COLO668 (cell line): ENCODE data around the gene CD300A.

Experiments
- DNase-seq: peaks from one replicate; lab custom pipeline; 2025; ENCODE audit not compliant: unreplicated experiment; lab: John Stamatoyannopoulos, UW

The CD300A gene

DNA sequence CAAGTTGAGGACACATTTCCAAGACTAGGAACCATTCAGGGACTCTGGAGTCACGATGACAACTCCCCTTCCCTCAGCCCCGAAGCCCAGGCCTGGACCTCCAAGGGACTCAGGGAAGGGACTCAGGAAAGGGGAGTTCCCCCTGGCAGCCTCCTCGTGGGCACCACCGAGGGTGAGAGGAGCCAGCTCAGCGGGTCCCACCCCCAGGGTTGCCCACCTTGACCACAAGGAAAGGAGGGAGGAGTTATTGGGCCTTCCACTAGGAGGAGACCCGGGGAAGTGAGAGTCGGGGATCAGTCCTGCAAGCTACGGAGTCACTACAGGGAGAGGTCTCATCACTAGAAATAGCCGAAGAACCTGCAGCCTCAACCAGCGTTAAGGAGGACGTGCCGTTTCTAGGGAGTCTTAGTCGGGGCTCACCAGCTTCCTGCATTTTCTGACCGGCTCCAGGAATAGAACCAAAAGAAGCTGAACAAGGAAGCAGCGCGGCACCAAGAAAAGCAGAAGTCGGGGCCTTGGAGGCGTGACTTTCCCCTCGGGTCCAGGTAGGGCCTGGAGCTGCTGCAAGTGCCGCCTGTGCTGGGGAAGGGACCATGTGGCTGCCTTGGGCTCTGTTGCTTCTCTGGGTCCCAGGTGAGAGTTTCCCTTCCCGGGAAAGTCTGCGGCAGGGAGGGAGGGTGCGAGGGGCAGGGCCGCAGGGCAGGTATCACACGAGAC lies at the start of gene CD300A:
TSS of gene CD300A (plus strand) at position 524 of the 717 bp plus-strand sequence. CDS start at position 594, 70 bp downstream.
- no peak for DNase-seq

DNA sequence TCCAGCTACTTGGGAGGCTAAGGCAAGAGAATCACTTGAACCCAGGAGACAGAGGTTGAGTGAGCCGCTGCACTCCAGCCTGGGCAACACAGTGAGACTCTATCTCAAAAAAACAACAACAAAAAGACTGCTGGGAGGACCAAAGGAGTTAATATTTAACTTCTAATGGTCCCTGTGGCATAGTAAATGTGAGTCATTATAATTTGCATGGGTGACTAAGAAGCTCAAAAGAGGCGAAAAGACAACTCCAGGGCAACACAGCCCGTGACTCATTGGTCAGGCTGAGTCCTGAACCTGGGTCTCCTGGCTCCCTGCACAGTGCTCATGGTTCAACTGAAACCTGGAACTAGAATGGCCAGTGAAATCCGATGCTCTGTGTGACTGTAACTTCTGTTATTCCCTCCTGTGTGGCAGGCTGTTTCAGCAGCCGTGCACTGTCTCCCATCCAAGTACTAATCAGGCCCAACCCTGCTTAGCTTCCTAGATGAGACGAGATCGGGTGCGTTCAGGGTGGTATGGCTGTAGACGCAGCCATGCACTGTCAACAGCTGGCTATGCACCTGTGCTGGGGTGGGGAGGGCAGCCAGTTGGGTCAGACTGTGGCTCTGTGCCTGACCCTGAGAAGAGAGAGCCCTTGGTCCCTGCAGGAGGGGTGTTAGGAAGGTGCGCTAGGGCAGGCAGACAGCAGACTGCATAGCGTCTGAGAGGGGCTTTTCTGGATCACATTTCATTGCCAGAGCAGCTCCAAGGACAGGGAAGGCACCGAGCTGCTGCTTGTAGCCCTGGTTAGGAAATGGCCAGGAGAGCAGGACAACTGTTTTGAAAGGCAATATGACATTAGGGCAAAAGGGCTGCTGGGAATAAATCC lies 49.0 kb upstream of the CD300A start:
- peak; percentile 22 for DNase-seq

DNA sequence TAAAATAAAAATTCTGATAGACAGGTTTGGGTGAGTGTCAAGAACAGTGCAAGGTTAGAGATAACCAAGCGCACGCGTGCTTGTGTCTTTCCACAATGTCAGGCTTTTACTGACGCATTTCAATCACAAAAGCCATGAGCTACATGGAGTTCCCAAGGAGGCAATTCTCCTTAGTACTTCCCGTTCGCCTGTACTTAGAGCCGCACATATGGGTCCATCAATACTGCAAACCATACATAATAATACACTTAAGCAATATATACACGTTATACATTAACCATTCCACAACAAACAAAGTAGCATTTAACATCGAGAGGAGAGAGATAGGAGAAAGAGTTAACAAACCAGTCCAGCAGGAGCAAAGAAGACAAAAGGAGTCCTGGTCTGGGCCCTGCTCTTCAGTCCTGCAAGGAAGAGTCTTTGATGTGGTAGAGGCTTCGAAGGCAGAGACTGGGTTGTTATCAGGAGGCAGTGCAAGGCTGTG lies 46.5 kb upstream of the CD300A start:
- no peak for DNase-seq

DNA sequence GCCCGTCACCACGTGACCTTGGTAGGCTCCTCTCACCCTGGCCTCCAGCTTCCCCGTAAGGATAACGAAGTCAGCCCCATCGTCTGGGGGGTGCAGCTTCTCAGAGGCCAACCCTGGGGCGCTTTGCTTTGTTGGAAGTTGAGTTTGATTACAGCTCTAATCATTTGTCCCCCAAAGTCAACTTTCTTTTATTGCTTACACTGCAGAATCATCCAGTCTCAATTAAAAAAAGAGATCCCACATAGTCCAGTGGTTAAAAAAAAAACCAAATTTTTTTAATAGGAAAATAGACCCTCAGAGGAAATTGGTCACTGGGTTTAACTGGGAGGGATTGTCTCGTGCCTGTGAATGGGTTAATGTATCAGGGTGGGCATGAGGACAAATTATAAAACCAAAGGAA lies 42.3 kb upstream of the CD300A start:
- DNase-seq = no peak

DNA sequence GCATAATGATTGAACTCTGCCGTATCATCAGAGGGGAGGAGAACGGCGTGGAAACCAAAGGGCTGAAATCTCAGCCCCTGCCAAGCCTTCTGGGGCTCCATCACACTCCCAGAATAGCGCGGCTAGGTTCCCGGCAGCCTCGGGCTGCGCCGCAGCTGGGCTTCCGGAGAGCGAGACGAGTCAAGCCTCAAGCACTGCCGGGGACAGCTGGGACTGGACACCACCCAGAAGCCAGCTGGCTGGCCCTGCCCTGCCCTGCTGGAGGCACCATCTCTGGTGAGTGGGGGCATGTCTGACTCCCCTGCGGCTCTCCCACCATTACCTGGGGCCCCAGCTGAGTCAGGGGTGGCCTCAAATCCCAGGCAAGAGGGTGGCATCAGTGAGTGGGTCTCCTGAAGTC lies 41.8 kb upstream of the CD300A start:
- DNase-seq = no peak

DNA sequence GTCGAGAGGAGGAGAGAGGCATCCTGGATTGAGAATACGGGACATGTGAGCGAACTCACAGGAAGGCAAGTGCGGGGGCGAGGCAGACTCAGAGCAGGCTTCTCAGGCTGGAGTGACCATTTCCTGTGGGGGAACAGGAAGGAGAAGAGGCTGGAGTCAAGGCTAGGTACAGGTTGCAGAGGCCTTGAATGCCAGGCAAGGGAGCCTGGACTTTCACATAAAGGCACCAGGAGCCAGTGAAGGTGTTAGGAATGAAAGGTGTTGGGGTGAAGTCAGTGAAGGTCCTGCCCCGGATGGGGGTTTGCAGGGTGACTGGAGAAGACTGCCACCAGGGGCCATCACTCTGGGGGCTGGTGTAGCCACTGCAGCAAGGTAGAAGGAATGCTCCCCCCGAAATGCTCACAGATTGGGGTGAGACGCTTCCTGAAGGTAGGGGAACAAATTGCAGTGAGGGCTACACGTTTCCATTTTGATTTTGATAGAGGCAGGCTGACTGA lies 39.8 kb upstream of the CD300A start:
- no peak for DNase-seq

DNA sequence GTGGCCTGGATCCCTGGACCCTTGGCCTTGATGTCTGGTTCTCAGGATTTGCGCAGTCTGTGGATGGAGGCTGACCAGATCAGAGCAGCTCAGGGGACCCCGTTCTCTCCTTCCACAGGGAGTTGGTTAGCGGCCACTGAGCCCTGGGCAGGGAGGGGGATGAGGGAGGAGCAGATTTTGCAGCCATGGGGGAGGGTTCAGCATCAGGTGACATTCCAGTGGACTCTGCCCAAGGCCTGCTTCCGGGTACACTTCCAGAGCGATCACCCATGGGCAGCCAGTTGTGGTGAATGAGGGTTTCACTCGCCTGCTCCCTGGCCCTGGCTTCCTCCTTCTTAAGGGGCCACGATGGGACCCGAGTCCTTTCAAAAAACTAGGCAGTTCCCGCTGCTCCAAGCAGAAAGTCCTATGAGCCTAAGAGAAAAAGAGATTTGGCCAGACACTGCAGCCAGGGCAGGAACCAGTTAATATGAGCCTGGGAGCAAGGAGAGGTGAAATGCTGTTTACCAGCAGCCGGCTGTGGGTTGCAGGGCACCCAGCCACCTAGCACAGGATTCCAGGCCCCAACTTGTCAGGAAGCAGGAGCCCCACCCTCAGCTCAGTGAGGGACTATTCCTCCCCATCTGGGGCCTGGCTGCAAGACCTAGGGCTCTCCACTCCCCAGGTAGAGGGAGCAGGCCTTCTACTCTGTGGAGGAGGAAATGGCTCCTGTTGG lies 39.2 kb upstream of the CD300A start:
- DNase-seq = peak; percentile 48

DNA sequence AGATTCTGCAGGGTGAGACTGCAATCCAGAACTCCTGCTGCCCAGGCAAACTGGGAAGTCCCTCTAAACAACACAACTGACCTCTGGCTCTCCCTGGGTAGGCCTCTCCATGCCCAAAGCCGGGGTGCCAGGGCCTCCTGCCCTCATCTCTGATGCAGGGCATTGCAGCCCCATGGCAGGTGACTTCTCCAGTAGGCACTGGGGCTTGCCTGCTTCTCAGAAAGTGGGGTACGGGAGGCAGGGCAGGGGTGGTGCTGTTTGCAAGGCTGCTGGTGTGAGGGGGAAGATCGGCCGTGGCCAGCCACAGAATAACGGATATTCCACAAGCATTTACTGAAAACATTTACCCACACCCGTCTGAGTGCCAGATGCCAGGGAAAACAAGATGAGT lies 38.7 kb upstream of the CD300A start:
- DNase-seq = no peak

DNA sequence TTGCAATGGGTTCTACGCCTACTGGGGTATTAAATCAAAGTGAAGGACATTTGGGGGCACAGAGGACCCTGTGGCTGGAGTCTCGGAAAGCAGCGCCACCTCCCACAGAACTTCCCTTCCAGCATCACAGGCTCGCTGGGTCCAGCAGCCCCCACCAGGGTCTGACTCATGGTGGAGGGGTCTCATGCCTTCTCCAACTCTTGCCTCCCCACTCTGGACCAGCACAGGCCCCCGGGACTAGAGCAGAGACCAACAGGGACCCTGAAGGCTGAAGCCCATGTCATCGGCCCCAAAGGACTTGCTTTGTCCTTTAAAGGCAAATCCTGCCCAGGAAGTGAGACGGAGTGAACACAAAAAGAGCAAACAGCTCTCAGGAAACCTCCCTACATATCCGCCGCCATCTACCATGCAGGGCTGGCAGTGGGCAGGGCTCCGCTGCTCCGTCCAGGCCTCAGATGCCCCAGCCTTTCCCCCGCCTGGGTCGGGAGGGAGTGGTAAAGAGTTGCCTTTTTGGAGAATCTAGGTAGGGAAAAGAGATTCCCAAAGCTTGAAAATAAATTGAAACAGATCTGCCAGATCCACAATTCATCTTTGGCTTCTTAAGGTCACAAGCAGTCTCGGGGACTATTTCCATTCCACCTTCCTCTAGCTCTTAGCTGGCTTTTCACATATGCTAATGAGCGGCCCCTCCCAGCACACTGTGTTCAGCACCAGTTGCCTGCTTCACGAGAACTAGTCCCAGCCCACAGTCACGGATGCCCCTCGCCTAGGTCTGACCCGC lies 36.6 kb upstream of the CD300A start:
- peak; percentile 40 for DNase-seq

DNA sequence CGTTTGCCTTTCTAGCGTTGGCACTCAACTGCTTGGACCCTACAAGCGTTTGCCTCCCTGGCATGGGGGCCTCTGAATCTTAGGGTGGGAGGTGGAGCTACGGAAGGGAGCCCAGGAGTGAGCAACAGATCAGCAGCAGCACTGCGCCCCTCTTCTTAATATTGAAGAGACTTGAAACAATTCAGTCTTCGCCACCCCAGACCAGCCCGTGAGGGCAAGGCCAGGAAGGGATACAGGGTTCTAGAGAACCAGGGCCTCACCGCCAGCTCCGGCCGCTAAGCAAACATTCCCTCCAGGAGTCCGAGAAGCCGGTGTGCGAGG lies 36.1 kb upstream of the CD300A start:
- no peak for DNase-seq

DNA sequence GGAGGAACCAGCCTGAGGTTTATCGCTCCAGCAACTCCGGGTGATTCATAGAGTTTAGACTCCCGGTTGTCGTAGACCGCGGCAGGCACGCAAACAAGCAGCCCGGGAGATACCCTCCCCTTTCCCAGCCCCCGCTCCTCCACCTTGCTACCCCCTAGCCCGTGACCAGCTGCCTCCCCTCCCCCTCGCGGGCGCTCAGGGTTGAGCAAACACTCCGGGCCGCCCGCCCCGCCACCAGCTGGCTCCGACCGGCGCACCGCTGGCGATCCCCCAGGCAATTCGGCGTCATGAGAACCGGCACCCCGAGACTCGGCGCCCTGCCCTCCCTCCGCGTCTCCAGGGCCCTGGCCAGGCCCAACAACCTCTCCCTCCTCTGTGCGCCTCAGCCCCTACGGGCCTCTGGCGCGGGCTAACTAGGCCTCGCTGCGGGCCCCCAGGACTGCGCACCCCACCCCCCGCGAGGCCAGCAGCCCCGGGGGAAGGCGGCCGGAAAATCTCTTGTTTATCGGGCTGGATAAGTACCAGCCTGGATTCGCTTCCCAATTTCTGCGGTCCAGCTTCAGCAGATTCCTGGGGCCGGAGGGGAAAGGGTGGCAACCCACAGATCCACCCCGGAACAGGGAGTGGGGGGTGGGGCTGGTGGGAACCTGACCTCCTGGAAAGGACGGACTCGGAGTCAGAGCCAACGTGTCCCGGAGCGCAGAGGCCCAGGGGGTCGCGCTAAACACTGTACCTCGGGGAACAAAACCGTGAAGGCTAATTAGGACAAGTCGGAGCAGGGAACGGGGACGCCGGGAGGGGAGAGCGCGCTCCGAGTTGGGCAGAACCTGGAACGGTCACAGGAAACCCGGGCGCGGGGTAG lies 35.5 kb upstream of the CD300A start:
- peak; percentile 94 for DNase-seq

DNA sequence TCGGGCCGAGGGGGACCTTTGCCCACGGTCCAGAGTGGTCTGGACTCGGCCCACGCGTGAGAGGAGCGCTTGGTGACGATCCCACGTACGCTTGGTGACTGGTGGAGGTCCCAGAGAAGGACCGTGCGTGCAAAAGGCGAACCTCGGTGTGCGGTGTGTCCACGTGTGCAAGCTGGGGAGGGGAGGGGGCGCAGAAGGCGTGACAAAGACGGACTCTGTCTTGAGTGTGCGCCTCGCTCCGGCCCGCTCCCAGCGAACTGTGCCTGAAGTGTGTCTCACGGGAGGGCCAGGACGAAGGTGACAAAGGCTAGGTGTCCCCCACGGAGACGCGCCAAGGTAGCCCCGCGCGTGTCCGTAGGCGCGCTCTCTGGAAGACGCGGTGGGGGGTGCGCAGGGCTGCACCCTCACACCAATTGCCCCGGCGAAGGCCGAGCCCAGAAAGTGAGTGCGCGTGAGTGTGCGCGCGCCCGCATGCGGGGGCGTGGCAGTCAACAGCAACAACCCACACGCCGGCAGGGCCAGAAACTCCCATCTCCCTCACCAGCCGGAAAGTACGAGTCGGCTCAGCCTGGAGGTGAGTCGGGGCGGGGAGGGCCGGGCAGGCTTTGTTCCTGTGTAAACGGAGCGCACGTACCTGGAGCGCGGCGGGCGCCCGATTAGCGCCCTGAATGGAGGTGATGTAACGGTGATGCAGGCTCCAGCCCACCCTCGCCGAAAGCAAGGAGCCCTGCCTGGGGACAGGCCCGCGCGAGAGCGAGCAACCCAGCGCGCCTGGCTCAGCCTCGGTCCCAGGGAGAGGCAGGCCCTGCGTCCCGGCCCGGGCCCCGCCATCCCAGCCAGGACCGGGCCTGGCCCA lies 34.6 kb upstream of the CD300A start, which contains the start of gene GPRC5C:
TSS of gene GPRC5C (plus strand) at position 521 of the 856 bp plus-strand sequence. CDS start 7,689 bp downstream, outside the sequence.
- DNase-seq = peak; percentile 83

DNA sequence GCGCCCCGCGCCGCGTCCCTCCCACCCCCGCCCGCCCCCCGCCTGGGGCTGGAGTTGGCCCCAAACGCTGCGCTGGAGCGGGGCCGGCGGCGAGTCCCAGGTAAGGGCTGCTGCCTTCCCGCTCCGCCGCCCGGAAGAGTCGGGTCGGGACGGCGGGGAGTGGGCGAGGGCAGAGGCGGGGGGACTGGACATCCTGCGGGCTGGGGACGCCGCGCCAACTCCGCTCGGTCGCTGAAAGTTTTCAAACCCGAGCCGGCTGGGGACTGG lies 34.1 kb upstream of the CD300A start:
- DNase-seq = peak; percentile 42

DNA sequence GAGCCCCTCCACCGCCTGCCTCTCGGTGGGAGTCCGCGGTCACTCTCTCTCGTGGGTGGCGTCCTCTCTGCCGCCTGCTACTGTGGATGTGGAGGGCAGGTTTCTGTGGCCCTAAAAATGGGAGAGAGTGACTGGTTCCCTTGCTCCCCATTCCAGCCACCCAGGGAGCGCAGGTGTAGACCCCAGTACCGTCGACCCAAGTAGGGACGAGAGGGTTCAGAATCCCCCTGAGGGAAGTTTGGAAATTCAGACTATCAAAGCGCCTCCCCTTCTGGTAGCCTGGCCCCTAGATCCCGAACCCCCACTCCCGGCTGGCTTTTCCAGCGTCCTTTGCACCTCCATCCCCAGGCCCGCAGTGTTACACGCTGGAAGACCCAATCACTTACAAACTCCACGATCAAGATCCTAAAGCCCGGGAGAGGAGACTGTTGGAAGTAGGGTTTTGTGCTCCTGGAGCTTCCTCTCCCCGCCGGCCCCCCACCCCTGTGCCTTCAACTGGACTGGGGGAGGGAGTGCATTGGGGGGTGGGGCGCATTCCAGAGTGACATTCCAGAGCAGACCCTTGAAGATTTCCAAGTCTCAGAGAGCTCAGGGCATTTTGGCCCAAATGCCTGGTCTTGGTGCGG lies 33.6 kb upstream of the CD300A start:
- no peak for DNase-seq

DNA sequence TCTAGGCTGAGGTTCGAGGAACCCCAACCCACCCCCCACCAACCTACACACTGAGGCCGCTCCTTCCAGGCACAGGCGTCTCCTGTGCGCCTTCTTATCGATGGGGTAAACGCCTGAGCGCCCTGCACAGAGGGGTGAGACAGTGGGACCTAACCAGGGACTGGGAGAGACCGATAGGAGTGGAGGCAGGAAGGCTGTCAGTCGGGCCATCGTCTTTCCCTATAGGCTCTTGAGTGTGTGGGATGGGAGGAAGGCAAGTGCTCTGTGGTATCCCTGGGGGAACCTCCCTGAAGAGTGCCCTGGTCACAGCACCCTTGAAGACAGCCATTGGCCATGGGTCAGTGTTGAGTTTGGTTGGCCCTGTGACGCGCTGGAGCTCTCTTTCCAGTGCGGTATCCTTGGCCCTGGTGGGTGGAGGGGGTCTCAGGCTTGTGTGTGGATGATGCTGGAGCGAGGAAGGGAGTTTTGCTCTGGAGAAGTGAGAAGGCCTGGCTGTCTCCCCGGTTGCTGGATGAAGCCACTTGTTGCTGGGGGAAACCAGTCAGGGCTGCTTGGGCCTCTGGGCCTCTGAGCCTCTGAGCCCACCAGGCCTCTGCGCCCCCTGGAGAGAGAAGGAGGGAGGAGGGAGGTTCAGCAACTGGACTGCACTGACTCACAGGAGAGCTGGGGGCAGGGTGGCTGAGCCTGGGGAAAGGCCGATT lies 32.9 kb upstream of the CD300A start:
- DNase-seq = no peak

DNA sequence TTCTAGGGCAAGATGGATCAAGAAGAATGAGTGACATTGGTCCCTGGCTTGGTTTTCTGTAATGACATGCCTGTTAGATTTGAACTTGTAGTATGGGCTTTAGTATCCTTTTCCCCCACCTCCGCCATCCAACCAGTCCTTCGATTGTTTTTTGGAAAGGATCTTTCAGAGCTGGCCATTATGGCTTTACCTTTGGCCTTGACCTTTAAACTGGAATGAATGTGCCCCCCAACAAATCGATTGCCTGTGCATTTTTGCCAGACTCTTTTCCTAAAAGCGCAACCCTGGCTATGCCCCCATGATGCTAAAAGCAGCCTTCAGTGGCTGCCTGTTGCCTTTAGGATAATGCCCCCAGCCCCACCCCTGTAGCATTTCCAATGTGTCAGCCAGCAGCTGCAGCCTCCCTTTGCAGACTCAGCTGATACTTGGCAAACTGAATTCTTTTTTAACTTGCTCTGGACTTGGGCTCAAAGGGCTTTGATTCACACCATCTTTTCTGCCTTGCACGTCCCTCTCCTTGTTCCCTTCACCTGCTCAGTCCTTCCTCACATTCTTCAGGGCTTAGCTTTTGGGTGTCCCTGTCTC lies 30.6 kb upstream of the CD300A start:
- no peak for DNase-seq

DNA sequence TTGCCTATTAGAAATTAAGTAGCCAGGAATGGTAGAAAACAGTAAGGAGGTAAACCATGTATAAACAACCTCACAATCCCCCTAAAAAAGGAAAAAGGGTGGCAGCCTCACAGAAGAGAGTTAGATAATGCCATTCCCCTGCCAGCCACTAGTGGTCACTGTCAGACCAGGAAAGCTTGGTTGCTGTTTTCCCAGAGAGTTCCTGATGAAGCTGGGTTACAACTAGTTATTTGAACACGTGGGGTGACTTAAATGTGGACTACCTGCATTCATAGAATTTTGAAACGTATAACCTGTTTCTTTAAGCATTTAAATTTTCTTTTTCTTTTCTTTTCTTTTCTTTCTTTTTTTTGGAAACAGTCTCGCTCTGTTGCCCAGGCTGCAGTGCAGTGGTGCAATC lies 28.7 kb upstream of the CD300A start:
- no peak for DNase-seq
